ENCODE results near the gene BOD1L1.

BOD1L1 gene

GRCh38 chr4:13670456-13671160 lies 43.1 kb upstream of the BOD1L1 start:
- no peak overlapping the region for H2AFZ ChIP-seq (ENCODE audit: low read length)
- no peak for TF ChIP-seq CTCF (IDR thresholded peaks at IDR 0.05; ENCODE audit: low read length)
- no peak for TF ChIP-seq EZH2 (optimal IDR thresholded peaks at IDR 0.05; ENCODE audit: low read depth, low read length)
- no peaks in the 10 kb centered on the region for H3K36me3 ChIP-seq (replicated peaks; ENCODE audit: insufficient read depth, low read length)
- H3K4me1 ChIP-seq (ENCODE audit: low read length) = no peaks in the 10 kb centered on the region
- no peak for DNase-seq
- H3K27ac ChIP-seq (ENCODE audit: low read length) = no peak overlapping the region
- H3K4me2 ChIP-seq (ENCODE audit: low read depth, low read length) = no peak overlapping the region
- no peaks in the 10 kb centered on the region for H3K79me2 ChIP-seq (ENCODE audit: low read length)
- H3K4me3 ChIP-seq (ENCODE audit: low read length) = no peak overlapping the region
- no peaks in the 10 kb centered on the region for H3K27me3 ChIP-seq (replicated peaks; ENCODE audit: insufficient read depth, low read length)
- H3K9me3 ChIP-seq (replicated peaks; ENCODE audit: insufficient read depth, low read length) = no peaks in the 10 kb centered on the region
- H4K20me1 ChIP-seq (ENCODE audit: insufficient read depth, low read length) = no peaks in the 10 kb centered on the region
- no peaks in the 10 kb centered on the region for H3F3A ChIP-seq (ENCODE audit: insufficient read depth, low read length)
- no peak overlapping the region for H3K9ac ChIP-seq (ENCODE audit: low read length)
- no peaks in the 10 kb centered on the region for H3K9me2 ChIP-seq (replicated peaks; ENCODE audit: insufficient read depth, low read length)

- H3K27ac ChIP-seq (ENCODE audit: low read length) = no peak overlapping the region
- no peak overlapping the region for H3K4me3 ChIP-seq (ENCODE audit: low read length)
- H3K9me3 ChIP-seq (replicated peaks; ENCODE audit: insufficient read depth, low read length) = no peaks in the 10 kb centered on the region
- H3K36me3 ChIP-seq (replicated peaks; ENCODE audit: insufficient read depth, low read length) = no peaks in the 10 kb centered on the region
- H3K4me2 ChIP-seq (ENCODE audit: low read depth, low read length) = no peak overlapping the region
- H3K27me3 ChIP-seq (replicated peaks; ENCODE audit: insufficient read depth, low read length) = no peaks in the 10 kb centered on the region
- no peak for DNase-seq
- no peaks in the 10 kb centered on the region for H3K4me1 ChIP-seq (ENCODE audit: low read length)
- no peaks in the 10 kb centered on the region for H3K9me2 ChIP-seq (replicated peaks; ENCODE audit: insufficient read depth, low read length)
- no peaks in the 10 kb centered on the region for H3F3A ChIP-seq (ENCODE audit: insufficient read depth, low read length)
- H4K20me1 ChIP-seq (ENCODE audit: insufficient read depth, low read length) = no peaks in the 10 kb centered on the region
- H3K9ac ChIP-seq (ENCODE audit: low read length) = no peak overlapping the region
- H3K79me2 ChIP-seq (ENCODE audit: low read length) = no peaks in the 10 kb centered on the region
- no peak overlapping the region for H2AFZ ChIP-seq (ENCODE audit: low read length)
- no peak for TF ChIP-seq EZH2phosphoT487 (IDR thresholded peaks at IDR 0.05; ENCODE audit: low read length)
- TF ChIP-seq EZH2 (optimal IDR thresholded peaks at IDR 0.05; ENCODE audit: low read depth, low read length) = no peak
- TF ChIP-seq CTCF (IDR thresholded peaks at IDR 0.05; ENCODE audit: low read length) = no peak
Observed at GRCh38 chr4:13665701-13666660, 38.5 kb upstream of the BOD1L1 start.

- Histone ChIP-seq H3K4me1 (ENCODE audit: low read length) (0 out of 2 replicates have a peak, but pooled peaks cover 5% of the 10 kb centered on the region), H3K9me3 (replicated peaks; ENCODE audit: insufficient read depth, low read length) (no peaks in the 10 kb centered on the region)
- no peak for DNase-seq
Observed at GRCh38 chr4:13659341-13660070, 32.0 kb upstream of the BOD1L1 start.

More at GRCh38 chr4:13659341-13660070, 32.0 kb upstream of the BOD1L1 start:
- Histone ChIP-seq H3K27ac (ENCODE audit: low read length) (no peak overlapping the region), H3K36me3 (replicated peaks; ENCODE audit: insufficient read depth, low read length) (no peaks in the 10 kb centered on the region), H3F3A (ENCODE audit: insufficient read depth, low read length) (no peaks in the 10 kb centered on the region), H3K9me2 (replicated peaks; ENCODE audit: insufficient read depth, low read length) (no peaks in the 10 kb centered on the region), H3K4me3 (ENCODE audit: low read length) (no peak overlapping the region), H3K9ac (ENCODE audit: low read length) (no peak overlapping the region), H3K4me2 (ENCODE audit: low read depth, low read length) (no peak overlapping the region), H3K79me2 (ENCODE audit: low read length) (no peaks in the 10 kb centered on the region), H4K20me1 (ENCODE audit: insufficient read depth, low read length) (no peaks in the 10 kb centered on the region), H2AFZ (ENCODE audit: low read length) (no peak overlapping the region), H3K27me3 (replicated peaks; ENCODE audit: insufficient read depth, low read length) (no peaks in the 10 kb centered on the region)
- no peak for TF ChIP-seq EZH2 (optimal IDR thresholded peaks at IDR 0.05; ENCODE audit: low read depth, low read length)
- no peak for TF ChIP-seq EZH2phosphoT487 (IDR thresholded peaks at IDR 0.05; ENCODE audit: low read length)
- no peak for TF ChIP-seq CTCF (IDR thresholded peaks at IDR 0.05; ENCODE audit: low read length)

All from MM.1S (cell line).